ENCODE data around the gene FOXD1.
A peak's percentile ranks its signal among the peaks of the same experiment; 100 is the strongest.

The FOXD1 gene

GRCh38 chr5:73422164-73422563 lies 26.4 kb downstream of the FOXD1 start:
- Histone ChIP-seq H3K36me3 (ENCODE audit: insufficient read depth, low read length) (no peaks in the 10 kb centered on the region), H3K4me1 (ENCODE audit: insufficient read depth, low read length) (peaks cover 6% of the 10 kb centered on the region; the same call in 1 of the 2 replicates), H3K9ac (ENCODE audit: low read depth, low read length) (no peak overlapping the region), H3K4me3 (ENCODE audit: low read length) (no peak overlapping the region), H3K27me3 (ENCODE audit: insufficient read depth, low read length) (peaks cover 79% of the 10 kb centered on the region), H3K9me3 (ENCODE audit: insufficient read depth, low read depth, low read length) (no peaks in the 10 kb centered on the region), H3K27ac (ENCODE audit: low read depth, low read length) (no peak overlapping the region)
- 60% methylated on average over 1 of the region's 1 CpG for WGBS

- Histone ChIP-seq H3K27ac (ENCODE audit: low read depth, low read length) (no peak overlapping the region), H3K36me3 (ENCODE audit: insufficient read depth, low read length) (no peaks in the 10 kb centered on the region), H3K27me3 (ENCODE audit: insufficient read depth, low read length) (peaks cover 75% of the 10 kb centered on the region), H3K4me3 (ENCODE audit: low read length) (no peak overlapping the region), H3K9me3 (ENCODE audit: insufficient read depth, low read depth, low read length) (no peaks in the 10 kb centered on the region), H3K4me1 (ENCODE audit: insufficient read depth, low read length) (peaks cover 11% of the 10 kb centered on the region; the same call in 1 of the 2 replicates), H3K9ac (ENCODE audit: low read depth, low read length) (no peak overlapping the region)
- WGBS: 96% methylated on average over 3 of the region's 3 CpGs
Measured at GRCh38 chr5:73420666-73421065, 27.9 kb downstream of the FOXD1 start.

GRCh38 chr5:73419465-73420390 lies 28.8 kb downstream of the FOXD1 start:
- Histone ChIP-seq H3K9me3 (ENCODE audit: insufficient read depth, low read depth, low read length) (no peaks in the 10 kb centered on the region), H3K27ac (ENCODE audit: low read depth, low read length) (no peak overlapping the region), H3K36me3 (ENCODE audit: insufficient read depth, low read length) (no peaks in the 10 kb centered on the region), H3K27me3 (ENCODE audit: insufficient read depth, low read length) (peaks cover 70% of the 10 kb centered on the region), H3K9ac (ENCODE audit: low read depth, low read length) (peak overlapping the region; percentile 26), H3K4me3 (ENCODE audit: low read length) (peak overlapping the region; percentile 46), H3K4me1 (ENCODE audit: insufficient read depth, low read length) (peaks cover 11% of the 10 kb centered on the region; the same call in 1 of the 2 replicates)
- 94% methylated on average over 77 of the region's 79 CpGs for WGBS

- Histone ChIP-seq H3K27ac (ENCODE audit: low read depth, low read length) (no peak overlapping the region), H3K4me3 (ENCODE audit: low read length) (peak overlapping the region; percentile 46), H3K36me3 (ENCODE audit: insufficient read depth, low read length) (no peaks in the 10 kb centered on the region), H3K9ac (ENCODE audit: low read depth, low read length) (no peak overlapping the region), H3K4me1 (ENCODE audit: insufficient read depth, low read length) (peaks cover 11% of the 10 kb centered on the region; the same call in 1 of the 2 replicates), H3K9me3 (ENCODE audit: insufficient read depth, low read depth, low read length) (peaks cover 3% of the 10 kb centered on the region; the same call in 1 of the 2 replicates), H3K27me3 (ENCODE audit: insufficient read depth, low read length) (peaks cover 64% of the 10 kb centered on the region)
- 86% methylated on average over 5 of the region's 6 CpGs for WGBS
Measured at GRCh38 chr5:73419117-73419464, 29.5 kb downstream of the FOXD1 start.

- WGBS: 96% methylated on average over 6 of the region's 6 CpGs
- no peak overlapping the region for H3K9ac ChIP-seq (ENCODE audit: low read depth, low read length)
- H3K27me3 ChIP-seq (ENCODE audit: insufficient read depth, low read length): peaks cover 60% of the 10 kb centered on the region
- H3K4me3 ChIP-seq (ENCODE audit: low read length): no peak overlapping the region
- no peak overlapping the region for H3K27ac ChIP-seq (ENCODE audit: low read depth, low read length)
- H3K36me3 ChIP-seq (ENCODE audit: insufficient read depth, low read length): no peaks in the 10 kb centered on the region
- H3K4me1 ChIP-seq (ENCODE audit: insufficient read depth, low read length): peaks cover 14% of the 10 kb centered on the region
- peaks cover 3% of the 10 kb centered on the region; the same call in 1 of the 2 replicates for H3K9me3 ChIP-seq (ENCODE audit: insufficient read depth, low read depth, low read length)
Measured at GRCh38 chr5:73418244-73418691, 30.3 kb downstream of the FOXD1 start.

DNA sequence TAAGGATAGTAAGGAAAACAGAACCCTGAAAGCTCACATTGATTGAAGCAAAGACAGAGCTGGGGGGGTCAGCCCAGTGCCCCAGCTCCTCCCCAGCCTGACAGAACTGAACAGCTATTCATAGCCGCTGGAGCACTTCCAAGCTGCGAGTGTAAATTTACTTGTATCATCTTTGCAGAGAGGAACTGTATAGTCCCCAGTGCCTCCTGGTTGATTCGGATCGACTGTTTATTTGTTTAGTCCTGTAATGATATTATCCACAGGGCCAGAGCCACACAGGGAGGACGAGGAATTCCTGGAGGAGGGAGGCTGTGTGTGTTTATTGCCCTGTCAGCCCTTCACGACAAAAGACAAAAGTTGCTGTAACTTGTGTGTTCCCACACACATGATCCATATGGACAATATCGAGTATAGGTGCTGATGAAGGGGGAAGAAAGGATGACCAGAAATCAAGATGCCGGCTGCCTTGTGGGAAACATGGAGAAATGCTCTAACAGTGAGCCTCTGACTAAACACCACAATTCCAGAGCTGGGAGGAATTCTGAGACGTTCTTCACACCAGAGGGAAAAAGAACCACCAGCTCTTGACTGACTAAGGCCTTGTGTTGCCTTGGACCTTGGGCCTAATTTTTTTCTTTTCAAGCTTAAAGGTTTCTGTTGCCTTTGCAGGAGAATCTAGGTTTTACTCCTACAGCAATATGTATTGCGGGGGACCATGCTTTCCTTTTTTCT lies 31.1 kb downstream of the FOXD1 start:
- 88% methylated on average over 10 of the region's 10 CpGs for WGBS
- no peak overlapping the region for H3K27ac ChIP-seq (ENCODE audit: low read depth, low read length)
- peaks cover 56% of the 10 kb centered on the region for H3K27me3 ChIP-seq (ENCODE audit: insufficient read depth, low read length)
- peaks cover 3% of the 10 kb centered on the region; the same call in 1 of the 2 replicates for H3K9me3 ChIP-seq (ENCODE audit: insufficient read depth, low read depth, low read length)
- no peak overlapping the region for H3K4me3 ChIP-seq (ENCODE audit: low read length)
- H3K4me1 ChIP-seq (ENCODE audit: insufficient read depth, low read length): peaks cover 22% of the 10 kb centered on the region
- no peak overlapping the region for H3K9ac ChIP-seq (ENCODE audit: low read depth, low read length)
- H3K36me3 ChIP-seq (ENCODE audit: insufficient read depth, low read length): no peaks in the 10 kb centered on the region

DNA sequence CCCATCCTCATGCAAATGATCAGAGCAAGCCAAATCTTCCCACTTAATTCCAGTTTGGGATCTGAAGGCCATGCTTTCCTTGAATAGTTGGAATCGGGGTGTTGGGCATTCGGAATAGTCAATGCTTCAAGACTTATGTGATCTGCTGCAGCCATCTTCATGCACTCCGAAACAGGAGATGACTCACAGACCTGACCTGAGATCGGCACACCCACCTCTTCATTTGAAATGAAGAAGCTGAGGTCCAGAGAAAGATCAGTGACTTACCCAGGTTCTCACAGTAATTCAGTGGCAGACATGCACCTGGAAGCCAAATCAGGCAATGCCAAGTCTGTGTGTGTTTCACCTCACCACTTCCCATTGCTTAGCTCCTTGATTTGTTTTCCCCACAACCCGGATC lies 33.0 kb downstream of the FOXD1 start:
- peaks cover 37% of the 10 kb centered on the region for H3K4me1 ChIP-seq (ENCODE audit: insufficient read depth, low read length)
- WGBS: 95% methylated on average over 5 of the region's 5 CpGs
- H3K9ac ChIP-seq (ENCODE audit: low read depth, low read length): no peak overlapping the region
- H3K36me3 ChIP-seq (ENCODE audit: insufficient read depth, low read length): no peaks in the 10 kb centered on the region
- H3K4me3 ChIP-seq (ENCODE audit: low read length): no peak overlapping the region
- peaks cover 3% of the 10 kb centered on the region; the same call in 1 of the 2 replicates for H3K9me3 ChIP-seq (ENCODE audit: insufficient read depth, low read depth, low read length)
- no peak overlapping the region for H3K27ac ChIP-seq (ENCODE audit: low read depth, low read length)
- peaks cover 41% of the 10 kb centered on the region for H3K27me3 ChIP-seq (ENCODE audit: insufficient read depth, low read length)

- peaks cover 37% of the 10 kb centered on the region for H3K4me1 ChIP-seq (ENCODE audit: insufficient read depth, low read length)
- 100% methylated on average over 2 of the region's 2 CpGs for WGBS
- no peak overlapping the region for H3K4me3 ChIP-seq (ENCODE audit: low read length)
- peaks cover 3% of the 10 kb centered on the region; the same call in 1 of the 2 replicates for H3K9me3 ChIP-seq (ENCODE audit: insufficient read depth, low read depth, low read length)
- no peaks in the 10 kb centered on the region for H3K36me3 ChIP-seq (ENCODE audit: insufficient read depth, low read length)
- no peak overlapping the region for H3K9ac ChIP-seq (ENCODE audit: low read depth, low read length)
- H3K27ac ChIP-seq (ENCODE audit: low read depth, low read length): no peak overlapping the region
- peaks cover 37% of the 10 kb centered on the region for H3K27me3 ChIP-seq (ENCODE audit: insufficient read depth, low read length)
Measured at GRCh38 chr5:73415171-73415570, 33.4 kb downstream of the FOXD1 start.

GRCh38 chr5:73412597-73412988 lies 36.0 kb downstream of the FOXD1 start:
- WGBS: 50% methylated on average over 1 of the region's 1 CpG
- Histone ChIP-seq H3K9ac (ENCODE audit: low read depth, low read length) (peak overlapping the region; percentile 21; the same call in 1 of the 2 replicates), H3K4me3 (ENCODE audit: low read length) (no peak overlapping the region), H3K36me3 (ENCODE audit: insufficient read depth, low read length) (no peaks in the 10 kb centered on the region), H3K4me1 (ENCODE audit: insufficient read depth, low read length) (peaks cover 40% of the 10 kb centered on the region), H3K27ac (ENCODE audit: low read depth, low read length) (peak overlapping the region; percentile 76), H3K9me3 (ENCODE audit: insufficient read depth, low read depth, low read length) (peaks cover 3% of the 10 kb centered on the region; the same call in 1 of the 2 replicates), H3K27me3 (ENCODE audit: insufficient read depth, low read length) (peaks cover 11% of the 10 kb centered on the region)

DNA sequence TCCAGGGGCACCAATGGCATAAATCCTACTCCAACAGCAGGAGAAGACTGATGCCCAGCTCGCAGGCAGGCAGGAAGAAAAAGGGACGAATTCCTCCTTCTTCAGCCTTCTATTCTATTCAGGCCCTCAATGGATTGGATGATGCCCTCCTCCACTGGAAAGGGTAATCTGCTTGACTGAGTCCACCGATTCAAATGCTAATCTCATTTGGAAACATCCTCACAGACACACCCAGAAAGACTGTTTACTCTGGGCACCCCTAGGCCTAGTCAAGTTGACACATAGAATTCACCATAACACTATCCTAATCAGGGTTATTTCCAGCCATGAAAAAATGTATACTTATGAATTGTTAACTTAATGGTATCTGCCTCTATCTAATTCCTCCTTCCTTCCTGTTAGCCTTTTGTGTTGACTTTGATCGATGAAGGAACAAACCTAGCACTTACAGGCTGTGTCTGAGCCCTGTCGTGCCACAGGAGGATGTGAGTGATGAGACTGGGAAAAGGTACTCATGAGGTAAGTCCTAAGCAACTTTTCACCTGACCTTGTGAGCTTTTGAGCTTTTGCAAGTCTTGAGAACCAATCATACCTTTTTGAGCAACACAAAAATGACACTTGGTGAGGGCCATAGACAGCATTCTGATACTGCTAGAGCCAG lies 36.5 kb downstream of the FOXD1 start:
- H3K4me3 ChIP-seq (ENCODE audit: low read length): no peak overlapping the region
- peak overlapping the region; percentile 76; the same call in 1 of the 2 replicates for H3K27ac ChIP-seq (ENCODE audit: low read depth, low read length)
- peaks cover 3% of the 10 kb centered on the region; the same call in 1 of the 2 replicates for H3K9me3 ChIP-seq (ENCODE audit: insufficient read depth, low read depth, low read length)
- peaks cover 6% of the 10 kb centered on the region for H3K27me3 ChIP-seq (ENCODE audit: insufficient read depth, low read length)
- H3K36me3 ChIP-seq (ENCODE audit: insufficient read depth, low read length): no peaks in the 10 kb centered on the region
- 27% methylated on average over 5 of the region's 5 CpGs for WGBS
- peak overlapping the region; percentile 21; the same call in 1 of the 2 replicates for H3K9ac ChIP-seq (ENCODE audit: low read depth, low read length)
- peaks cover 41% of the 10 kb centered on the region for H3K4me1 ChIP-seq (ENCODE audit: insufficient read depth, low read length)

All from HUES64 (cell line).